Prostate gland (tissue), 2 donors: Measurements from ENCODE around the gene FBLL1. TPM values are rescaled to one million over a fixed set of nuclear protein-coding genes. Genes with fewer than 3 reads are reported as not detected.
A peak's percentile ranks its signal among the peaks of the same experiment; 100 is the strongest.

Source experiments
- DNase-seq: peaks from one replicate; pipeline ENCODE4 v3.0.0-alpha.2; 2019; ENCODE audit warnings: low spot score
- H3K27ac ChIP-seq, 2 donors: fragments of 200-600 bp; sonication (generic); 2 replicates each; pipeline ENCODE4 v1.5.1; 2017 to 2019
- H3K27me3 ChIP-seq: fragments of 200-600 bp; sonication (generic); replicated peaks from 2 replicates; pipeline ENCODE4 v1.5.1; 2019; ENCODE audit not compliant: insufficient read depth
- H3K36me3 ChIP-seq, 2 donors: fragments of 200-600 bp; sonication (generic); 1 replicate in 1 of 2; 2 replicates in 1 of 2; pipeline versions ENCODE4 v1.5.1 to v1.8.1; 2017 to 2019
- H3K4me1 ChIP-seq: fragments of 200-600 bp; sonication (generic); replicated peaks from 2 replicates; pipeline ENCODE4 v1.5.1; 2019
- H3K4me3 ChIP-seq, 2 donors: fragments of 200-600 bp; sonication (generic); 2 replicates each; pipeline ENCODE4 v1.5.1; 2017 to 2019
- H3K9me3 ChIP-seq: fragments of 200-600 bp; sonication (generic); 2 replicates; pipeline ENCODE4 v1.5.1; 2017
- POLR2A ChIP-seq: fragments of 450-650 bp; IDR thresholded peaks from one replicate; pipeline ENCODE4 v1.6.1; 2016; ENCODE audit warnings: antibody characterized with exemption, mild to moderate bottlenecking
- POLR2AphosphoS5 ChIP-seq: sonication (generic); formaldehyde crosslinking; IDR thresholded peaks from one replicate; pipeline ENCODE4 v1.6.1; 2017; ENCODE audit warnings: antibody characterized with exemption
- WGBS: methylation state at CpG from one replicate; pipeline ENCODE4 v1.1.5; 2018; 5-methylcytosine and 5-hydroxymethylcytosine counted together
- intact Hi-C: fragments of 100-400 bp; cut with DNase I; formaldehyde crosslinking; loops from one replicate; pipeline ENCODE4 v1.14.2; 2022
- total RNA-seq, 2 donors: library from RNA; depleted of rRNA; stranded (reverse); fragments of >200 nt; gene quantifications; one replicate each; pipeline ENCODE4 v1.1.0, GENCODE V29; 2016
- TF ChIP-seq, protein P1 (sequence below), 4 experiments: fragments of 200-600 bp in 2 of 4; fragments of 450-650 bp in 2 of 4; sonication (generic) in 2 of 4; IDR thresholded peaks; 1 replicate in 3 of 4; 2 replicates in 1 of 4; pipeline ENCODE4 v1.5.1; 2016 to 2019; ENCODE audit warnings: antibody characterized with exemption in 4 of 4, mild to moderate bottlenecking in 2 of 4, moderate library complexity in 2 of 4

FBLL1 gene
- total RNA-seq, 2 donors from 2014 or later, result 1.3 to 4.0 TPM

DNA sequence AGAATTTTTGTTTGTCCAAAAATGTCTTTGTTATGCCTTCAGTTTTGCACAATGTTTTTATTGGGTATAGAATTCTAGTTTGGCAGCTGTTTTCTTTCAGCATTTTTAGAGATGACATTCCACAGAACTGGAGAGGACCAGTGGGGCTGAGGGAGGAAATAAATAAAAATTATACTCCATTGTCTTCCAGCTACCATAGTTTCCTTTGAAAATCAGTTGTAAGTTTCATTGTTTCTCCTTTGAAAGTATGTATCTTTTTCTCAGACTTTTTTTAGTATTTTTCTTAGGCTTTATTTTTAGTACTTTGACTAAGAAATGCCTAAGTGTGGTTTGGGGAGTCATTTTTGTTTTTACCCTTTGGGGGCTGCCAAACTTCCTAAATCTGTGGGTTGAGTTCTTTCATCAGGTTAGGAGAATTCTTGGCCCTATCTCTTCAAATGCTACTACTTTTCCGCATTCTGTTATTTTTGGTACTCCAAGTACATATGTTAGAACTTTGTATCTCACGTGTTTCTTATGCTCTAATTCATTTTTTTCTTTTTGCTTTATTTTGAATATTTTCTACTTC lies 15.2 kb upstream of the FBLL1 start:
- Histone ChIP-seq H3K36me3 (peaks cover 0 to 20% of the 10 kb centered on the region in 2 donors), H3K4me3 (no peak overlapping the region), H3K9me3 (no peaks in the 10 kb centered on the region), H3K4me1 (no peaks in the 10 kb centered on the region), H3K27ac (no peak overlapping the region), H3K27me3 (no peaks in the 10 kb centered on the region)
- TF ChIP-seq POLR2AphosphoS5, result no peak
- no peak for TF ChIP-seq POLR2A
- TF ChIP-seq, protein P1, sequence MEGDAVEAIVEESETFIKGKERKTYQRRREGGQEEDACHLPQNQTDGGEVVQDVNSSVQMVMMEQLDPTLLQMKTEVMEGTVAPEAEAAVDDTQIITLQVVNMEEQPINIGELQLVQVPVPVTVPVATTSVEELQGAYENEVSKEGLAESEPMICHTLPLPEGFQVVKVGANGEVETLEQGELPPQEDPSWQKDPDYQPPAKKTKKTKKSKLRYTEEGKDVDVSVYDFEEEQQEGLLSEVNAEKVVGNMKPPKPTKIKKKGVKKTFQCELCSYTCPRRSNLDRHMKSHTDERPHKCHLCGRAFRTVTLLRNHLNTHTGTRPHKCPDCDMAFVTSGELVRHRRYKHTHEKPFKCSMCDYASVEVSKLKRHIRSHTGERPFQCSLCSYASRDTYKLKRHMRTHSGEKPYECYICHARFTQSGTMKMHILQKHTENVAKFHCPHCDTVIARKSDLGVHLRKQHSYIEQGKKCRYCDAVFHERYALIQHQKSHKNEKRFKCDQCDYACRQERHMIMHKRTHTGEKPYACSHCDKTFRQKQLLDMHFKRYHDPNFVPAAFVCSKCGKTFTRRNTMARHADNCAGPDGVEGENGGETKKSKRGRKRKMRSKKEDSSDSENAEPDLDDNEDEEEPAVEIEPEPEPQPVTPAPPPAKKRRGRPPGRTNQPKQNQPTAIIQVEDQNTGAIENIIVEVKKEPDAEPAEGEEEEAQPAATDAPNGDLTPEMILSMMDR (IDR thresholded peaks at IDR 0.05), result no peak
- DNase-seq, result no peak
- 97% methylated on average over 2 of the region's 2 CpGs for WGBS
- intact Hi-C loops, result no loop called here

DNA sequence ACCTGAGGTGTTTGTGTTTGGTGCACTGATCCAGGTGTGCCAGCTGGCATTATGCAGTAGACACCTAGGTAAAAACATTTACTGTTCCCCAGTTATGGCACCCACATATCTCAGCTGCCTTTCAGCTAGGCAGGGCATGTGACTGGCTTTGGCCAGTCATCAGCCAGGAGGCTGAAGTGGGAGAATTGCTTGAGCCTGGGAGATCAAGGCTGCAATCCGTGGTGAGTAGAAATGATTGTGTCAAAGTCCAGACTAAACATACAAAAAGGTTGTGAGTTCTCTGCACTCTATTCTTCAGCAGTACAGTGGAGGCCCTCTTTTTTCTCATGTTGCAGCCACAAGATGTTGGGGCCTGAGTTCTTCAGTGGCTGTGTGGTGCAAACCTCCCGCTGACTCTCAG lies 3.2 kb upstream of the FBLL1 start:
- Histone ChIP-seq H3K9me3 (no peaks in the 10 kb centered on the region), H3K27ac (no peak overlapping the region), H3K4me1 (no peaks in the 10 kb centered on the region), H3K27me3 (no peaks in the 10 kb centered on the region), H3K36me3 (no peaks in the 10 kb centered on the region), H3K4me3 (no peak overlapping the region)
- intact Hi-C loops, result no loop called here
- TF ChIP-seq, protein P1 (IDR thresholded peaks at IDR 0.05), result no peak
- TF ChIP-seq POLR2AphosphoS5, result no peak
- no peak for TF ChIP-seq POLR2A
- WGBS, result 67% methylated on average over 2 of the region's 2 CpGs
- DNase-seq, result no peak

DNA sequence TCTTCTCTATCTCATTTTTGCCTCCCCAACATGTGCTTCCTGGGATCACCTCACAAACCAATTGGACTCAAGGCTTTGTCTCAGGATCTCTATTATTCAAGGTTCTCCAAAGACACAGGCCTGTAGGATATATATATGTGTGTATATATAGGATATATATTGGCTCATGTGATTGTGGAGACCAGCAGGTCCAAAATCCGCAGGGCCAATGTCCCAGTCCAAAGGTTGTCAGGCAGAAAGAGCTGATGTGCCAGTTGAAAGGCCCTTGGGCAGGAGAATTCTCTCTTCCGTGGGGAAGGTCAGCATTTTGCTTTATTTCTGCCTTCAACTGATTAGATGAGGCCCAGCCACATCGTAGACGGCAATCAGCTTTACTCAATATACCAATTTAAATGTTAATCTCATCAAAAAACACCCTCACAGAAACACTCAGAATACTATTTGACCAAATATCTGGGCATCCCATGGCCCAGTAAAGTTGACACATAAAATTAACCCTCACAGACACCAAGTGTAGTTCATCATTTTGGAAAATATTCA lies 1.3 kb upstream of the FBLL1 start:
- no peak for DNase-seq
- WGBS, result 81% methylated on average over 4 of the region's 4 CpGs
- no peaks in the 10 kb centered on the region for H3K36me3 ChIP-seq
- TF ChIP-seq, protein P1 (IDR thresholded peaks at IDR 0.05), result no peak
- no peak for TF ChIP-seq POLR2AphosphoS5
- TF ChIP-seq POLR2A, result no peak
- H3K27me3 ChIP-seq, result no peaks in the 10 kb centered on the region
- no peak overlapping the region for H3K4me3 ChIP-seq
- H3K9me3 ChIP-seq, result no peaks in the 10 kb centered on the region
- H3K27ac ChIP-seq, result no peak overlapping the region
- no peaks in the 10 kb centered on the region for H3K4me1 ChIP-seq
- intact Hi-C loops, result no loop called here

DNA sequence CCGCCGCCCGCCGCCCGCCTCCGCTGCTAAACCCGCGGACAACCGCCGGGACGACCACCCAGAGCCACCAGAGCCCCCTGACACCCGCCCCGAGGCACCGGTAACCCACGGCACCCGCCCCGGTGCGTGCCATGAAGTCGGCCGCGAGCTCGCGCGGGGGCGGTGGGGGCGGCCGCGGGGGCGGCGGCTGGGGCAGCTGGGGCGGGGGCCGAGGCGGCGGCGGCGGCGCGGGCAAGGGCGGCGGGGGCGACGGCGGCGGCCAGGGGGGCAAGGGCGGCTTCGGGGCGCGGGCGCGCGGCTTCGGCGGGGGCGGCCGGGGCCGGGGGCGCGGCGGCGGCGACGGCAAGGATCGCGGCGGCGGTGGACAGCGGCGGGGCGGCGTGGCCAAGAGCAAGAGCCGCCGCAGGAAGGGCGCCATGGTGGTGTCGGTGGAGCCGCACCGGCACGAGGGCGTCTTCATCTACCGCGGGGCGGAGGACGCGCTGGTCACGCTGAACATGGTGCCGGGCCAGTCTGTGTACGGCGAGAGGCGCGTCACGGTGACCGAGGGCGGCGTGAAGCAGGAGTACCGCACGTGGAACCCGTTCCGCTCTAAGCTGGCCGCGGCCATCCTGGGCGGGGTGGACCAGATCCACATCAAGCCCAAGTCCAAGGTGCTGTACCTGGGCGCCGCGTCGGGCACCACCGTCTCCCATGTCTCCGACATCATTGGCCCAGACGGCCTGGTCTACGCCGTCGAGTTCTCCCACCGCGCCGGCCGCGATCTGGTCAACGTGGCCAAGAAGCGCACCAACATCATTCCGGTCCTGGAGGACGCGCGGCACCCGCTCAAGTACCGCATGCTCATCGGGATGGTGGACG lies 499 bp downstream of the FBLL1 start:
- no peaks in the 10 kb centered on the region for H3K9me3 ChIP-seq
- DNase-seq, result no peak
- no peak overlapping the region for H3K27ac ChIP-seq
- TF ChIP-seq, protein P1 (IDR thresholded peaks at IDR 0.05), result no peak
- no peak for TF ChIP-seq POLR2A
- no peak for TF ChIP-seq POLR2AphosphoS5
- WGBS, result 26% methylated on average over 58 of the region's 125 CpGs
- no peaks in the 10 kb centered on the region for H3K36me3 ChIP-seq
- H3K4me3 ChIP-seq, result peak overlapping the region; percentile 29 to 33
- H3K27me3 ChIP-seq, result no peaks in the 10 kb centered on the region
- intact Hi-C loops, result no loop called here
- no peaks in the 10 kb centered on the region for H3K4me1 ChIP-seq
